Aorta (tissue), 5 donors: ENCODE results near the gene OLFM1. TPM values are rescaled to one million over a fixed set of nuclear protein-coding genes. Genes with fewer than 3 reads are reported as not detected.
"Not testable (repeated sequence)": the region's sequence is repeated elsewhere in the genome, so short reads cannot be mapped to it uniquely, and the experiment has no call there.

ENCODE experiments used
- ATAC-seq: fragments of 200-7000 bp; cut with Tn5 transposase; one replicate; pipeline ENCODE4 v1.9.1; 2022; ENCODE audit warnings: moderate library complexity; ENCODE audit not compliant: low FRiP score
- DNase-seq, 2 donors: peaks; one replicate each; pipeline ENCODE4 v3.0.0-alpha.2; 2020
- H3K27ac ChIP-seq, 2 donors: one replicate each; pipeline ENCODE4 v1.5.1; 2013; ENCODE audit warnings: low read length in 2 of 2, mild to moderate bottlenecking in 2 of 2, moderate library complexity in 2 of 2, control low read depth in 1 of 2, inconsistent platforms in 1 of 2, low read depth in 1 of 2
- H3K27me3 ChIP-seq, 2 donors: one replicate each; pipeline ENCODE4 v1.6.1; 2013; ENCODE audit warnings: control low read depth in 1 of 2, low read length in 1 of 2, mild to moderate bottlenecking in 1 of 2, moderate library complexity in 1 of 2; ENCODE audit not compliant: insufficient read depth in 2 of 2, control insufficient read depth in 1 of 2
- H3K36me3 ChIP-seq, 2 donors: one replicate each; pipeline ENCODE4 v1.6.1; 2013; ENCODE audit warnings: control low read depth in 1 of 2, low read length in 1 of 2, mild to moderate bottlenecking in 1 of 2; ENCODE audit not compliant: insufficient read depth in 2 of 2, control insufficient read depth in 1 of 2
- H3K4me1 ChIP-seq, 2 donors: one replicate each; pipeline ENCODE4 v1.6.1; 2013; ENCODE audit warnings: low read length in 2 of 2, control low read depth in 1 of 2, mild to moderate bottlenecking in 1 of 2, moderate library complexity in 1 of 2; ENCODE audit not compliant: insufficient read depth in 2 of 2, control insufficient read depth in 1 of 2
- H3K4me3 ChIP-seq, 2 donors: one replicate each; pipeline ENCODE4 v1.5.1; 2013; ENCODE audit warnings: low read length in 2 of 2, control low read depth in 1 of 2, mild to moderate bottlenecking in 1 of 2
- H3K9me3 ChIP-seq: one replicate; pipeline ENCODE4 v1.6.1; 2013; ENCODE audit warnings: mild to moderate bottlenecking, low read length; ENCODE audit not compliant: control insufficient read depth
- WGBS, 2 donors: extraction: QIAGEN DNeasy Blood & Tissue Kit; methylation state at CpG; one replicate each; pipeline ENCODE4 v1.1.7; 2013; 5-methylcytosine and 5-hydroxymethylcytosine counted together
- intact Hi-C, 2 donors: fragments of 100-400 bp; cut with DNase I; formaldehyde crosslinking; loops; one replicate each; pipeline versions ENCODE4 v1.14.2 to v1.15.0; 2022
- polyA plus RNA-seq, 2 donors: library from polyadenylated mRNA; stranded (reverse); fragments of 200-250 nt; gene quantifications; one replicate each; pipeline ENCODE4 v1.2.3, GENCODE V29; 2013
- total RNA-seq, 2 donors: library from RNA; stranded (reverse); fragmentation: NEBNext Ultra II Directional; extraction: Animal tissue kit (Norgen Biotek cat#: 25700); gene quantifications; one replicate each; pipeline ENCODE4 v1.2.1, GENCODE V29; 2021
- donor health status: healthy with polysubstance abuse.
- donor health status: Bipolar disorder and iron deficiency.
- donor health status: DM: no; HTN: no; CAD: no.
- donor health status: DM: no; HTN: no; CAD: no.
- donor health status: DM: yes; HTN: yes; CAD: no.

OLFM1 gene
- total and polyA plus RNA-seq, 4 donors: 3.5 to 63.0 (median 14.8) TPM

DNA sequence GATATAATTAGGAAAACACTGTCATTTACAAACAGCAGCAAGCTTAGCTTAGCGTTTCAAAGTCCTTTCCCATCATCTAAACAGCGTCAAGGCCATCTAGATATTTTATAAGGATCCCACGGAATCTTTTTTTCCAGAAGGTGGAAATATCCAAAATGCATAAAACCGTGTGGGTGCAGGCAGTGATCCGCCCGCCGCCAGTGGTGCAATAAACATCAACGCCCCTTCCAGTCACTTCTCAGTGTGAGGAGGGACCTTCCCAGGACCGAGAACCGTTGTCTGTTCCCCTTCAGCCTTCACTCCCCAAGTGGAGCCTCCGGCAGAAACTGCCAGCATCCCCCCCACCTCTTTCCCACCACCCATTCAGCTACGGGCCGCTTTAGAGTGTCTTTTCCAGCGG, 22.9 kb downstream of the OLFM1 start:
- DNase-seq: no peak
- Histone ChIP-seq H3K9me3 (no peaks in the 10 kb centered on the region), H3K27ac (no peak overlapping the region), H3K27me3 (no peaks in the 10 kb centered on the region), H3K4me3 (no peak overlapping the region), H3K36me3 (no peaks in the 10 kb centered on the region), H3K4me1 (no peaks in the 10 kb centered on the region)
- WGBS, 2 donors: 50 to 52% methylated on average over 14 of the region's 14 CpGs
- intact Hi-C loops: no loop called here
- ATAC-seq: no peak

DNA sequence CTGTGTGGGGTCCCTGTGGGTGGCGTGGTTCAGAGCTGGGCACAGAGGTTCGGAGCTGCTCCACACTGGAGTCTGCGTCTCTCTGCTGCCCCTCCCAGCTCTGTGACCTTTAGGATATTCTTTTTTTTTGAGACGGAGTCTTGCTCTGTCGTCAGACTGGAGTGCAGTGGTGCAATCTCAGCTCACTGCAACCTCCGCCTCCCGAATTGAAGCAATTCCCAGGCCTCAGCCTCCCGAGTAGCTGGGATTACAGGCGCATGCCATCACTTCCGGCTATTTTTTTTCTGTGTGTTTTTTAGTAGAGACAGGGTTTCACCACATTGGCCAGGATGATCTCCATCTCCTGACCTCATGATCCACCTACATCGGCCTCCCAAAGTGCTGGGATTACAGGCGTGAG, 24.1 kb downstream of the OLFM1 start:
- ATAC-seq, DNase-seq, intact Hi-C loops, H3K36me3 ChIP-seq, H3K27ac ChIP-seq, H3K9me3 ChIP-seq, H3K27me3 ChIP-seq, H3K4me3 ChIP-seq, H3K4me1 ChIP-seq: not testable (repeated sequence)
- WGBS, 2 donors: 60 to 62% methylated on average over 12 of the region's 12 CpGs

DNA sequence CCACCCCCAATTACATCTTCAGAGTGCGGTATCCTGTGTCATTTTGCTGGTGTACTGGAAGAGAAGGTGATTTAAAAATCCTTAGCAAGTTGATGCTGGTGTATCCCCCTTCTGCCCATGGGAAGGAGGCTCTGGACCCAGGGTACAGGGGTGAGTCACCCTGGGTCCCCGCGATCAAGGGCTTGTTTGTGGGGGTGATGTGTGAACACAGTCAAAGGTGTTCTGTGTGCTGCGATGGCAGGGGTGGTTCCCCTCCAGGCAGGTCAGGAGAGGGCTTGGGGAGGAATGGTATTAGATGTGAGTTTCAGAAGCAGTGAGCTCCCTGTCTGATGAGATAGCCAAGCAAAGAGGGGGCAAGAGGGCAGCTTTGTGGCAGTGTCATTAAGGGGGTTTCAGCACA, 28.9 kb downstream of the OLFM1 start:
- Histone ChIP-seq H3K27ac (no peak overlapping the region), H3K27me3 (no peaks in the 10 kb centered on the region), H3K36me3 (no peaks in the 10 kb centered on the region), H3K4me1 (no peaks in the 10 kb centered on the region), H3K9me3 (no peaks in the 10 kb centered on the region), H3K4me3 (no peak overlapping the region)
- intact Hi-C loops: no loop called here
- 88 to 97% methylated on average over 4 of the region's 4 CpGs for WGBS, 2 donors
- ATAC-seq (no peak), DNase-seq (no peak)

DNA sequence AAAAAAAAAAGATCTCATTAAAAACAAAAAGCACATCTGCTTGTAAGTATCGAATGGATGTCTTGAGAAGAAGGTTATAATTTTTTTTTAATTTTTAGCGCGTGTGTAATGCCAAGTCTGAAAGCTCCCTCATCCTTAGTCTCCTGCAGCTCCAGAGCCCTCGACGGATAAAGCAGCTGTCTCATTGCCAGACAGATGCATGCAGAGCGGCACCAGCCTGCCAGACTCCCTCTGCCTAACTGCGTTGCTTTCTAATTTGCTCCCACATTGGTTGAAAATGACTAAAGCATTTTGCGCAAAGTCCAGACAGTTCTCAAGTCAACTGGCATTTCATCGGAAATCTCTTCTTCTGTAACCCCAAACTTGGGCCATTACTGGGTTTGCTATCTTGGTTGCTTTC, 29.4 kb downstream of the OLFM1 start:
- H3K27me3 ChIP-seq: no peaks in the 10 kb centered on the region
- no peak overlapping the region for H3K4me3 ChIP-seq
- H3K36me3 ChIP-seq: no peaks in the 10 kb centered on the region
- 72 to 79% methylated on average over 9 of the region's 9 CpGs for WGBS, 2 donors
- H3K9me3 ChIP-seq: no peaks in the 10 kb centered on the region
- no peaks in the 10 kb centered on the region for H3K4me1 ChIP-seq
- ATAC-seq: no peak
- intact Hi-C loops: no loop called here
- DNase-seq: no peak
- H3K27ac ChIP-seq: no peak overlapping the region

DNA sequence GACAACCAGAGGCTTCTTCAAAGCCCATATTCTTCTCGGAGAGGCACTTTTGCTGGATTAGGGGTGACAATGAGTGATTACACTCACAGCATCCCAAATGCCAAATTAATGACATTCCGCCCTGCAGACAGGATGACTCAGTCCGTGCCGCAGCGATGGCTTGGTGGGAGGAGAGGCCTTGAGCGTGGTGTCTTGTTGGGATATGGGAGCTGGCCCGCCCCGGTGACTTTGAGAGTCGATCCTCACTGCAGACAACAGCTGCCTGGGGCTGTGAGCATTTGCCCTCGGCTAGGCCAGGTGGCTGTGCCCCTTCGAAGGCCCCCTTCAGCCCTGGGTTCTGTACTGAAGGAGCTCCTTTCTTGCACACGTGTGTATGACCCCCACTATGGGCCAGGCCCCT, 29.8 kb downstream of the OLFM1 start:
- no peaks in the 10 kb centered on the region for H3K27me3 ChIP-seq
- H3K27ac ChIP-seq: no peak overlapping the region
- no peak for ATAC-seq
- intact Hi-C loops: no loop called here
- H3K36me3 ChIP-seq: no peaks in the 10 kb centered on the region
- DNase-seq: no peak
- H3K4me1 ChIP-seq: no peaks in the 10 kb centered on the region
- no peak overlapping the region for H3K4me3 ChIP-seq
- H3K9me3 ChIP-seq: no peaks in the 10 kb centered on the region
- WGBS, 2 donors: 55 to 72% methylated on average over 12 of the region's 12 CpGs

DNA sequence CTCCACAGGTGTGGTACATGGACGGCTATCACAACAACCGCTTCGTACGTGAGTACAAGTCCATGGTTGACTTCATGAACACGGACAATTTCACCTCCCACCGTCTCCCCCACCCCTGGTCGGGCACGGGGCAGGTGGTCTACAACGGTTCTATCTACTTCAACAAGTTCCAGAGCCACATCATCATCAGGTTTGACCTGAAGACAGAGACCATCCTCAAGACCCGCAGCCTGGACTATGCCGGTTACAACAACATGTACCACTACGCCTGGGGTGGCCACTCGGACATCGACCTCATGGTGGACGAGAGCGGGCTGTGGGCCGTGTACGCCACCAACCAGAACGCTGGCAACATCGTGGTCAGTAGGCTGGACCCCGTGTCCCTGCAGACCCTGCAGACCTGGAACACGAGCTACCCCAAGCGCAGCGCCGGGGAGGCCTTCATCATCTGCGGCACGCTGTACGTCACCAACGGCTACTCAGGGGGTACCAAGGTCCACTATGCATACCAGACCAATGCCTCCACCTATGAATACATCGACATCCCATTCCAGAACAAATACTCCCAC, 32.1 kb downstream of the OLFM1 start:
- 96% methylated on average over 30 of the region's 30 CpGs for WGBS, 2 donors
- ATAC-seq (no peak), DNase-seq (no peak)
- intact Hi-C loops: no loop called here
- no peak overlapping the region for H3K27ac ChIP-seq
- H3K27me3 ChIP-seq: no peaks in the 10 kb centered on the region
- no peaks in the 10 kb centered on the region for H3K36me3 ChIP-seq
- H3K9me3 ChIP-seq: no peaks in the 10 kb centered on the region
- no peak overlapping the region for H3K4me3 ChIP-seq
- no peaks in the 10 kb centered on the region for H3K4me1 ChIP-seq

DNA sequence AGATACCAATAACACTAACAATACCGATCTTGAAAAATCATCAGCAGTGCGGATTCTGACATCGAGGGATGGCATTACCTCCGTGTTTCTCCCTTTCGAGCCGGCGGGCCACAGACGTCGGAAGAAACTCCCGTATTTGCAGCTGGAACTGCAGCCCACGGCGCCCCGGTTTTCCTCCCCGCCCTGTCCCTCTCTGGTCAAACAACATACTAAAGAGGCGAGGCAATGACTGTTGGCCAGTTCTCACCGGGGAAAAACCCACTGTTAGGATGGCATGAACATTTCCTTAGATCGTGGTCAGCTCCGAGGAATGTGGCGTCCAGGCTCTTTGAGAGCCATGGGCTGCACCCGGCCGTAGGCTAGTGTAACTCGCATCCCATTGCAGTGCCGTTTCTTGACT, 32.8 kb downstream of the OLFM1 start:
- ATAC-seq (no peak), DNase-seq (no peak)
- no peaks in the 10 kb centered on the region for H3K4me1 ChIP-seq
- intact Hi-C loops: no loop called here
- no peaks in the 10 kb centered on the region for H3K27me3 ChIP-seq
- H3K36me3 ChIP-seq: no peaks in the 10 kb centered on the region
- no peaks in the 10 kb centered on the region for H3K9me3 ChIP-seq
- no peak overlapping the region for H3K27ac ChIP-seq
- no peak overlapping the region for H3K4me3 ChIP-seq
- WGBS, 2 donors: 93 to 94% methylated on average over 23 of the region's 23 CpGs

DNA sequence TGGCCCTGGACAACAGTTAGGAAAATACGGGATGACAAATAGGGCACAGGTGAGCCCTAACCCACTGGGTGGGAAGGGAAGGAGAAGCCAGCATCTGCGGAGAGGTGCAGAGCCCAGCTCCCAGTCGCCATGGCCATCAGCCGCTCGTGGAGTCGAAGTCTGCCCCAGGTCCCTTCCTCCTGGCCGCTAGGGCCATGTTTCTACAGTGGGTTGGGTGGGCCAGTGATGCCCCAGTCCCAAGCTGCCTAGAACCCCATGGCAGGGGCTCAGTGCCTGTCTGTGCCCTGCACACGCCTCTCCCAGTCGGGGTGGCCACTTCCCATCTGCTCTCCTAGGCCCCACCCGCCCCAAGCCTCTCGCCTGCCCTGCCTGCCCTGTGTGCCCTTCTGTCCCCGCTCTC, 34.8 kb downstream of the OLFM1 start:
- intact Hi-C loops: no loop called here
- Histone ChIP-seq H3K4me3 (no peak overlapping the region), H3K36me3 (no peaks in the 10 kb centered on the region), H3K27ac (no peak overlapping the region), H3K9me3 (no peaks in the 10 kb centered on the region), H3K27me3 (no peaks in the 10 kb centered on the region), H3K4me1 (no peaks in the 10 kb centered on the region)
- ATAC-seq: no peak
- WGBS, 2 donors: 76 to 77% methylated on average over 10 to 12 of the region's 12 CpGs
- no peak for DNase-seq

DNA sequence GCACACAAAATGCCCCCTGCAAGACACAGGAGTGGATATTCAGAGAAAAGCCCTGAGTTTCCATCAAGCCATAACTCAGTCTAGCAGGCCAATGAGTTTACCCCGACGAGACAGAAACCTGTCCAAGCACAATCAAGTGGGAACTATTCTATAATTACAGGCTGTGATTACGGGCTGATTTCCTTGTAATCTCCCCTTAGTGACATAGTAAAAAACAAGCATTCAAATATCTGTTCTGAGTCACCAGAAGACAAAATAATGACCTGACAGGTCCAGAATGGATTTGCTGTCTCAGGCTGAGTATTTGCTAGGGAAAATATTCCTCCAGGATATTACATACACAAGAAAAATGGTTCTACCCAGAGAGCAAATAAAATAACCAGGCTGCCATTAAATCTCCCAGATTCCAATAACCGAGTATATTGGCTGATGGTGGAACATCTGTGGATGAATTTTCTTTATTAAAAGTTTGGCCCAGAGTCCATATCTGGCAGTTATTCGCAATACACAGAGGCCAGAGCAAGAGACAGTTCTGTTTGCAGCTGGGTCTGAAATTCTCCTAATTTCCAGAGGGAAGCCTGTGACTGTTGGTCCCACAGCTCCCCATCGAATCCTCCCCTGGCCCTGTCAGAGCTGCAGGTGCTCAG, 35.8 kb downstream of the OLFM1 start:
- H3K27me3 ChIP-seq: no peaks in the 10 kb centered on the region
- H3K27ac ChIP-seq: no peak overlapping the region
- ATAC-seq: no peak
- no peaks in the 10 kb centered on the region for H3K36me3 ChIP-seq
- 68 to 79% methylated on average over 6 of the region's 6 CpGs for WGBS, 2 donors
- no peak overlapping the region for H3K4me3 ChIP-seq
- no peak for DNase-seq
- intact Hi-C loops: no loop called here
- no peaks in the 10 kb centered on the region for H3K4me1 ChIP-seq
- H3K9me3 ChIP-seq: no peaks in the 10 kb centered on the region
